Measurements from ENCODE around the gene CERS6.
"Not testable (repeated sequence)": the region's sequence is repeated elsewhere in the genome, so short reads cannot be mapped to it uniquely, and the experiment has no call there.

CERS6 gene

DNA sequence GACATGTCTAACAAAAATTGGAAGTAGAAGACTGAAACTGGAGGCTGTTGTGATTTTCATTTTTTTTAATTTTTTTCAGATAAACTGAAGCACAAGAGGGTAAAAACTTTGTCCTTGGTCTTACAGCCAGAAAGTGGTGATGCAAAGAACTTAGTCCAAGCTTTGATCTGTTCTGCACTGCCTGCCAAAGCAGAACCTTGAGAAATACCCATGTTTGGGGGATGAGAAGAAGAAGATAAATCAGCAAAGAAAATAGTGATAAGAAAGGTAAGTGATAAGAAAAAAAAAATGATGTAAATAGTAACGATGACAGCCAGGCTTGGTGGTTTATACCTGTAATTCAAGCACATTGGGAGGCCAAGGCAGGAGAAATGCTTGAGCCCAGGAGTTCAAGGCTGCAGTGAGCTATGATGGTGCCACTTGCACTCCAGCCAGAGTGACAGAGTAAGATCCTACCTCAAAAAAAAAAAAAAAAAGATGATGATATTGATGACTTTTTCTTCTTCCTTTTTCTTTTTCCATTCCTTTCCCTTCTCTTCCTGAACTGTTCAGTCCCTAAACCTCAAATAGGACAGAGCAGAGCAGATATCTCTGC is 331.8 kb downstream of the CERS6 start:
- no peak overlapping the region for H3K27ac ChIP-seq
- TF ChIP-seq, protein P1, sequence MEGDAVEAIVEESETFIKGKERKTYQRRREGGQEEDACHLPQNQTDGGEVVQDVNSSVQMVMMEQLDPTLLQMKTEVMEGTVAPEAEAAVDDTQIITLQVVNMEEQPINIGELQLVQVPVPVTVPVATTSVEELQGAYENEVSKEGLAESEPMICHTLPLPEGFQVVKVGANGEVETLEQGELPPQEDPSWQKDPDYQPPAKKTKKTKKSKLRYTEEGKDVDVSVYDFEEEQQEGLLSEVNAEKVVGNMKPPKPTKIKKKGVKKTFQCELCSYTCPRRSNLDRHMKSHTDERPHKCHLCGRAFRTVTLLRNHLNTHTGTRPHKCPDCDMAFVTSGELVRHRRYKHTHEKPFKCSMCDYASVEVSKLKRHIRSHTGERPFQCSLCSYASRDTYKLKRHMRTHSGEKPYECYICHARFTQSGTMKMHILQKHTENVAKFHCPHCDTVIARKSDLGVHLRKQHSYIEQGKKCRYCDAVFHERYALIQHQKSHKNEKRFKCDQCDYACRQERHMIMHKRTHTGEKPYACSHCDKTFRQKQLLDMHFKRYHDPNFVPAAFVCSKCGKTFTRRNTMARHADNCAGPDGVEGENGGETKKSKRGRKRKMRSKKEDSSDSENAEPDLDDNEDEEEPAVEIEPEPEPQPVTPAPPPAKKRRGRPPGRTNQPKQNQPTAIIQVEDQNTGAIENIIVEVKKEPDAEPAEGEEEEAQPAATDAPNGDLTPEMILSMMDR (conservative IDR thresholded peaks at IDR 0.05), result no peak
- no peak for TF ChIP-seq ZFX (IDR thresholded peaks at IDR 0.05)

DNA sequence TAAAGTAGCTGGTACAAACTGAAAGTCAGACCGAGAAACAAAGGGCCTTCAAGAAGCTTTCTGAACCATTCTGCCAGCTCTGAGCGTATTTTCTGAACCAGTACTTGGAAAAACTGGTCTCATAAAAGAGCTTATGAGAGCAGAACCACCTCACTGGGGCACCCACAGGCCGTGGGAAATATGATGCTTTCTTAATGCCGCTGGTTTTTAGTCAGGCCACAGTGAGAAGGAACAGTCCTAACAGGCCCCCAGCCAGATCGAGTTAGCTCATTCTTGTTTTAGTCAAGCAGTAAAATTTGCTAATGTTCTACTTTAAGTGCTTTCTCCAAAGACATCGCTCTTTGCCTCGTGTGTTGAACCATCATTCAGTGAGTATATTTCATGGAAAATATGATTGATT is 333.7 kb downstream of the CERS6 start:
- TF ChIP-seq, protein P1 (conservative IDR thresholded peaks at IDR 0.05), result no peak
- TF ChIP-seq ZFX (IDR thresholded peaks at IDR 0.05), result no peak
- H3K27ac ChIP-seq, result no peak overlapping the region

DNA sequence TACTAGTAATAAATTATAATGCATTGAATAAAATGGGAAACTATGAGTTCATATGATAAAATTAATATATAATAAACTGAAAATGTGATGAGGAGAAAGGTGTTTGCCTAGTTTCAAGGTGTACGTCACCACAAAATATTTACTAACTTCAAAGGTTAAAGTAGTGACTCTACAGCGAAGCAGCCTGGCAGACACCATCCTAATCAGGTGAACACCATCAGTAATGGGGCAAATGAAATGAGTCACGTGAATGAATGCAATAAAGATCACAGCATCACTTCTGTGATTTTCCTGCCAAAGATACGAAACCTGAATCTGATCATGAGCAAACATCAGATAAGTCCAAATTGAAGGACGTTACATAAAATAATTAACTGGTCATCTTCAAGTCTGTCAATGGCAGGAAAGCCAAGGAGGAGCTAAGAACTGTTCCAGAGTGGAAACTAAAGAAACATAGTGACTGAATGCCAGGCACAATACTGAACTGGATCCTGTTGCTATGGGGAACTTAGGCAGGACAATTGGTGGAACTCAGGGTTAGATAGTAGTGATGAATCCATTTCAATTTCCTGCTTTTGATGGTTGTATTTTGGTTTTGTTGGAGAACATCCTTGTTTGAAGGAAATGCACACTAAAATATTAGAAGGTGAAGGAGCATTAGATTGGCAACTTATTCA is 334.3 kb downstream of the CERS6 start:
- H3K27ac ChIP-seq, result no peak overlapping the region
- no peak for TF ChIP-seq ZFX (IDR thresholded peaks at IDR 0.05)
- TF ChIP-seq, protein P1 (conservative IDR thresholded peaks at IDR 0.05), result no peak

DNA sequence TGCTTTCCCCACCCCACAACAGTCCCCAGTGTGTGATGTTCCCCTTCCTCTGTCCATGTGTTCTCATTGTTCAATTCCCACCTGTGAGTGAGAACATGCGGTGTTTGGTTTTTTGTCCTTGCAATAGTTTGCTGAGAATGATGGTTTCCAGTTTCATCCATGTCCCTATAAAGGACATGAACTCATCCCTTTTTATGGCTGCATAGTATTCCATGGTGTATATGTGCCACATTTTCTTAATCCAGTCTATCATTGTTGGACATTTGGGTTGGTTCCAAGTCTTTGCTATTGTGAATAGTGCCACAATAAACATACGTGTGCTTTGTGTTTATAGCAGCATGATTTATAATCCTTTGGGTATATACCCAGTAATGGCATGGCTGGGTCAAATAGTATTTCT is 335.1 kb downstream of the CERS6 start:
- not testable (repeated sequence) for H3K27ac ChIP-seq

DNA sequence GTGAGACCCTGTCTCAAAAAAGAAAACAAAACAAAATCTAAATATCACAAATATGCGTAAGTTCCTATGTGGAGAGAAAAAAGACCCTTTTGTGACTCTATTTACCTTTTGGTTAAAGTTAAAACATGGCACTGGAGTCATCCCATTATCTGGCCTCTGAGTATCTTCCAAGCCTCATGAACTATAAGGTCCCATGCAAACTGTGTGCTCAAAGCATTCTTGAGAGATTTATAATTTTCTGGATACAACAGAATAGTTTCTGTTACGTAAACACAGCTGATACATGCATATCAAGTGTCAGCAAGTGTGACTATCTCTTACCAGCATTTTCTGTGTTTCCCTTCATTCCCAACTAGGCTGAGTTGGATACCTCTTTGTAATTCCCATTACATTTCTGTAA is 337.5 kb downstream of the CERS6 start:
- no peak for TF ChIP-seq ZFX (IDR thresholded peaks at IDR 0.05)
- TF ChIP-seq, protein P1 (conservative IDR thresholded peaks at IDR 0.05), result no peak
- H3K27ac ChIP-seq, result no peak overlapping the region

DNA sequence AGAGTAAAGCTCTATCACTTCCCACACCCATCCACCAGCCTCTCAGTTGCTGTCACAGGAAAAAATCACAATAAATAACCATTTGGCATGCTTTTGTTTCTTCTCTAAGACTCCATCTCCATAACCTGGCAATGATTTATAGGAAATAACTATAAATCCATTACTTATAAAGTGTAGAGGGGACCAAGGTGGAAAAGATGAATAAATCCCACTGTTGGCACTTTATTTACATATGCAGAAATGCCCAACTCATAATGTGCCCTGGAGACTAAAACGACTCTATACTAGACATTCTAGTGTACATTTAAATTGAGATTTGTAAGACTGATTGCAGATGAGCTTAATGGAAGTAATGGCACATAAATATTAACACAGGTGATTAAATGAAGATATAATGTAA is 338.9 kb downstream of the CERS6 start:
- no peak overlapping the region for H3K27ac ChIP-seq
- no peak for TF ChIP-seq ZFX (IDR thresholded peaks at IDR 0.05)
- TF ChIP-seq, protein P1 (conservative IDR thresholded peaks at IDR 0.05), result no peak

DNA sequence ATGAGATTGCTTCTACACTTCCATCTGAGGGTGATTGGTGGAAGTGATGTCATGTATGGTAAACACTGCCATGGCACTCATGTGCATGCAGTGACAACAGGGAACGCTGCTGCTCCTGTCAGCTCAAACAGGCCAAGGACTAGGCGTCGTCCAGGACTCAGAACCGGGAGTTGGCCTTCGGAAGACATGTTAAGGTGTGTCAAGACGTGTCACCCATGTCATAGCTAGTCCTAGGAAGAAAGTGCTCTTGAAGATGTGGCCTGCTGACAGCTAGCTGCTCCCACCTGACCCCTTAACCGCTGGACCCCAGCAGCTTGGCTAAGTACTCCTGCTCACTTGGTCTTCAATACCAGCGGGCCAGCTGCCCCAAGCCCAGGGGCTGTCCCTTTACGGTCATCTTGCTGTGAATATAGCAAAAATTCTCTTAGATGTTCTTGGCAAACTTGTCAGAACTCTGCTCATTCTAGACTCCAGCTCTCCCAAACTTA is 340.1 kb downstream of the CERS6 start:
- TF ChIP-seq ZFX (IDR thresholded peaks at IDR 0.05), result no peak
- TF ChIP-seq, protein P1 (conservative IDR thresholded peaks at IDR 0.05), result no peak
- no peak overlapping the region for H3K27ac ChIP-seq
